Measurements from ENCODE around the gene TANGO6.

The TANGO6 gene

GRCh38 chr16:68902003-68902968 lies 59.0 kb downstream of the TANGO6 start:
- peak; percentile 81 for TF ChIP-seq CTCF (IDR thresholded peaks at IDR 0.05; ENCODE audit: low read depth, low read length, missing control alignments)
- no peak overlapping the region for H3K4me3 ChIP-seq (ENCODE audit: low read depth, low read length)
- peak; percentile 48 for DNase-seq (ENCODE audit: low read depth)
- in situ Hi-C loops (cut with HindIII; ENCODE audit: low sequenced_read_pairs): loop anchor here (5.0 kb wide), 2 partner anchors 80 to 215 kb away; no protein-coding TSS in a partner anchor

- TF ChIP-seq CTCF (IDR thresholded peaks at IDR 0.05; ENCODE audit: low read depth, low read length, missing control alignments): no peak
- H3K4me3 ChIP-seq (ENCODE audit: low read depth, low read length): no peak overlapping the region
- no peak for DNase-seq (ENCODE audit: low read depth)
- in situ Hi-C loops (cut with HindIII; ENCODE audit: low sequenced_read_pairs): loop anchor here (5.0 kb wide), 2 partner anchors 81 to 214 kb away; no protein-coding TSS in a partner anchor
Measured at GRCh38 chr16:68902969-68903345, 59.6 kb downstream of the TANGO6 start.

GRCh38 chr16:68907297-68907696 lies 64.0 kb downstream of the TANGO6 start:
- H3K4me3 ChIP-seq (ENCODE audit: low read depth, low read length): no peak overlapping the region
- TF ChIP-seq CTCF (IDR thresholded peaks at IDR 0.05; ENCODE audit: low read depth, low read length, missing control alignments): no peak
- in situ Hi-C loops (cut with HindIII; ENCODE audit: low sequenced_read_pairs): no loop called here
- DNase-seq (ENCODE audit: low read depth): no peak

- in situ Hi-C loops (cut with HindIII; ENCODE audit: low sequenced_read_pairs): no loop called here
- no peak for DNase-seq (ENCODE audit: low read depth)
- no peak for TF ChIP-seq CTCF (IDR thresholded peaks at IDR 0.05; ENCODE audit: low read depth, low read length, missing control alignments)
Measured at GRCh38 chr16:68907781-68908181, 64.5 kb downstream of the TANGO6 start.

GRCh38 chr16:68909099-68909733 lies 65.9 kb downstream of the TANGO6 start:
- DNase-seq (ENCODE audit: low read depth): no peak
- no peak for TF ChIP-seq CTCF (IDR thresholded peaks at IDR 0.05; ENCODE audit: low read depth, low read length, missing control alignments)
- in situ Hi-C loops (cut with HindIII; ENCODE audit: low sequenced_read_pairs): no loop called here
- no peak overlapping the region for H3K4me3 ChIP-seq (ENCODE audit: low read depth, low read length)

More at GRCh38 chr16:68907781-68908181, 64.5 kb downstream of the TANGO6 start:
- H3K4me3 ChIP-seq (ENCODE audit: low read depth, low read length): no peak overlapping the region

- in situ Hi-C loops (cut with HindIII; ENCODE audit: low sequenced_read_pairs): no loop called here
Measured at GRCh38 chr16:68910051-68910450, 66.7 kb downstream of the TANGO6 start.

More at GRCh38 chr16:68910051-68910450, 66.7 kb downstream of the TANGO6 start:
- no peak for DNase-seq (ENCODE audit: low read depth)
- H3K4me3 ChIP-seq (ENCODE audit: low read depth, low read length): no peak overlapping the region
- TF ChIP-seq CTCF (IDR thresholded peaks at IDR 0.05; ENCODE audit: low read depth, low read length, missing control alignments): no peak
